ENCODE measurements around the gene ASS1.

GRCh38 chr9:130484362-130485072 is 39.8 kb downstream of the ASS1 start:
- TF ChIP-seq ZNF324 (tag by site-specific recombination; IDR thresholded peaks at IDR 0.05) = no peak
- TF ChIP-seq ZBTB44 (tag by site-specific recombination; IDR thresholded peaks at IDR 0.05) = no peak
- TF ChIP-seq MYNN (tag by site-specific recombination; IDR thresholded peaks at IDR 0.05; ENCODE audit: borderline replicate concordance) = no peak
- TF ChIP-seq ZNF707 (tag by site-specific recombination; IDR thresholded peaks at IDR 0.05) = no peak
- TF ChIP-seq ZBTB49 (tag by site-specific recombination; IDR thresholded peaks at IDR 0.05; ENCODE audit: low read depth) = no peak
